Mucosa of stomach (tissue), 1 donor: Measurements from ENCODE around the gene ZCCHC8.
A peak's percentile ranks its signal among the peaks of the same experiment; 100 is the strongest.

Experiments used
- H3K27me3 ChIP-seq: one replicate; pipeline ENCODE4 v1.7.0; 2013; ENCODE audit warnings: mild to moderate bottlenecking, low read length; ENCODE audit not compliant: control insufficient read depth, insufficient read depth
- H3K36me3 ChIP-seq: one replicate; pipeline ENCODE4 v1.7.0; 2013; ENCODE audit warnings: low read length; ENCODE audit not compliant: control insufficient read depth, insufficient read depth
- H3K4me1 ChIP-seq: one replicate; pipeline ENCODE4 v1.7.0; 2013; ENCODE audit warnings: mild to moderate bottlenecking, low read length; ENCODE audit not compliant: control insufficient read depth, insufficient read depth
- H3K4me3 ChIP-seq: one replicate; pipeline ENCODE4 v1.7.0; 2013; ENCODE audit warnings: low read length
- H3K9ac ChIP-seq: one replicate; pipeline ENCODE4 v1.7.0; 2013; ENCODE audit warnings: mild to moderate bottlenecking, low read length, moderate library complexity
- H3K9me3 ChIP-seq: one replicate; pipeline ENCODE4 v1.7.0; 2013; ENCODE audit warnings: mild to moderate bottlenecking, low read length, moderate library complexity; ENCODE audit not compliant: control insufficient read depth
- donor health status: Pancreatic carcinoma.

ZCCHC8 gene

GRCh38 chr12:122500685-122501488 is at the start of gene ZCCHC8:
Gene ZCCHC8 (minus strand): TSS chr12:122500932. CDS start chr12:122500840, 92 bp downstream.
- H3K27me3 ChIP-seq, result no peaks in the 10 kb centered on the region
- peak within 1 kb of the TSS; percentile 98 for H3K4me3 ChIP-seq
- peak within 1 kb of the TSS; percentile 99 for H3K9ac ChIP-seq
- peaks cover 5% of the 10 kb centered on the region for H3K4me1 ChIP-seq
- H3K36me3 ChIP-seq, result peaks cover 2% of the 10 kb centered on the region
- no peaks in the 10 kb centered on the region for H3K9me3 ChIP-seq

GRCh38 chr12:122547330-122547729 is 46.6 kb upstream of the ZCCHC8 start:
- Histone ChIP-seq H3K27me3 (no peaks in the 10 kb centered on the region), H3K9me3 (no peaks in the 10 kb centered on the region), H3K4me1 (no peaks in the 10 kb centered on the region), H3K36me3 (no peaks in the 10 kb centered on the region), H3K4me3 (no peak overlapping the region), H3K9ac (no peak overlapping the region)

- no peak overlapping the region for H3K9ac ChIP-seq
- H3K27me3 ChIP-seq, result no peaks in the 10 kb centered on the region
- no peaks in the 10 kb centered on the region for H3K9me3 ChIP-seq
- H3K4me1 ChIP-seq, result no peaks in the 10 kb centered on the region
- no peaks in the 10 kb centered on the region for H3K36me3 ChIP-seq
- H3K4me3 ChIP-seq, result no peak overlapping the region
Observed at GRCh38 chr12:122545855-122546254, 45.1 kb upstream of the ZCCHC8 start.

- H3K4me3 ChIP-seq, result no peak overlapping the region
- no peaks in the 10 kb centered on the region for H3K36me3 ChIP-seq
- H3K9ac ChIP-seq, result no peak overlapping the region
- H3K4me1 ChIP-seq, result no peaks in the 10 kb centered on the region
- H3K9me3 ChIP-seq, result no peaks in the 10 kb centered on the region
- H3K27me3 ChIP-seq, result no peaks in the 10 kb centered on the region
Observed at GRCh38 chr12:122544537-122544936, 43.8 kb upstream of the ZCCHC8 start.

GRCh38 chr12:122538496-122538895 is 37.8 kb upstream of the ZCCHC8 start:
- H3K36me3 ChIP-seq, result no peaks in the 10 kb centered on the region

GRCh38 chr12:122537021-122537420 is 36.3 kb upstream of the ZCCHC8 start:
- no peaks in the 10 kb centered on the region for H3K36me3 ChIP-seq
- H3K4me3 ChIP-seq, result no peak overlapping the region
- no peaks in the 10 kb centered on the region for H3K9me3 ChIP-seq
- no peaks in the 10 kb centered on the region for H3K27me3 ChIP-seq
- no peaks in the 10 kb centered on the region for H3K4me1 ChIP-seq
- no peak overlapping the region for H3K9ac ChIP-seq

More at GRCh38 chr12:122538496-122538895, 37.8 kb upstream of the ZCCHC8 start:
- Histone ChIP-seq H3K9me3 (no peaks in the 10 kb centered on the region), H3K4me1 (no peaks in the 10 kb centered on the region), H3K4me3 (no peak overlapping the region), H3K27me3 (no peaks in the 10 kb centered on the region), H3K9ac (no peak overlapping the region)

- H3K9ac ChIP-seq, result no peak overlapping the region
Observed at GRCh38 chr12:122533856-122534255, 33.1 kb upstream of the ZCCHC8 start.

GRCh38 chr12:122528992-122529391 is 28.3 kb upstream of the ZCCHC8 start:
- Histone ChIP-seq H3K36me3 (no peaks in the 10 kb centered on the region), H3K9me3 (no peaks in the 10 kb centered on the region), H3K4me1 (peaks cover 13% of the 10 kb centered on the region), H3K4me3 (no peak overlapping the region), H3K9ac (no peak overlapping the region), H3K27me3 (no peaks in the 10 kb centered on the region)

More at GRCh38 chr12:122533856-122534255, 33.1 kb upstream of the ZCCHC8 start:
- H3K36me3 ChIP-seq, result no peaks in the 10 kb centered on the region
- H3K9me3 ChIP-seq, result no peaks in the 10 kb centered on the region
- H3K4me3 ChIP-seq, result no peak overlapping the region
- no peaks in the 10 kb centered on the region for H3K27me3 ChIP-seq
- H3K4me1 ChIP-seq, result no peaks in the 10 kb centered on the region

GRCh38 chr12:122528582-122528981 is 27.9 kb upstream of the ZCCHC8 start:
- no peaks in the 10 kb centered on the region for H3K27me3 ChIP-seq
- no peak overlapping the region for H3K4me3 ChIP-seq
- no peaks in the 10 kb centered on the region for H3K9me3 ChIP-seq
- no peak overlapping the region for H3K9ac ChIP-seq
- peaks cover 15% of the 10 kb centered on the region for H3K4me1 ChIP-seq
- H3K36me3 ChIP-seq, result no peaks in the 10 kb centered on the region

- Histone ChIP-seq H3K36me3 (no peaks in the 10 kb centered on the region), H3K9ac (peak overlapping the region; percentile 61), H3K9me3 (no peaks in the 10 kb centered on the region), H3K4me3 (no peak overlapping the region), H3K4me1 (peaks cover 22% of the 10 kb centered on the region), H3K27me3 (no peaks in the 10 kb centered on the region)
Observed at GRCh38 chr12:122527478-122527944, 26.8 kb upstream of the ZCCHC8 start.

- Histone ChIP-seq H3K9ac (peak within 1 kb of the TSS; percentile 96), H3K4me1 (peaks cover 22% of the 10 kb centered on the region), H3K36me3 (no peaks in the 10 kb centered on the region), H3K27me3 (no peaks in the 10 kb centered on the region), H3K9me3 (no peaks in the 10 kb centered on the region), H3K4me3 (peak within 1 kb of the TSS; percentile 88)
Observed at GRCh38 chr12:122526683-122527477, 26.1 kb upstream of the ZCCHC8 start, which contains the start of the genes KNTC1 and RSRC2. Gene KNTC1 (plus strand): TSS chr12:122527249. CDS start chr12:122530064, 2,815 bp downstream. Gene RSRC2 (minus strand): TSS chr12:122526936. CDS start chr12:122526853, 83 bp downstream.
